NT2/D1 (cell line): Measurements from ENCODE around the gene ADTRP.

ENCODE experiments used
- YY1 ChIP-seq: IDR thresholded peaks from 2 replicates; pipeline ENCODE4 v1.6.1; 2011; ENCODE audit not compliant: insufficient read length, insufficient read depth
- ZNF274 ChIP-seq: IDR thresholded peaks from 2 replicates; pipeline ENCODE4 v1.6.1; 2011; ENCODE audit warnings: mild to moderate bottlenecking, low read depth, low read length

- TF ChIP-seq ZNF274 (no peak), YY1 (no peak)
These were observed 76.0 kb downstream of the ADTRP start for GRCh38 chr6:11702500-11703130.
